ENCODE data around the gene CSNK2A2. TPM values are rescaled to one million over a fixed set of nuclear protein-coding genes. Genes with fewer than 3 reads are reported as not detected.

The CSNK2A2 gene
- total and polyA plus RNA-seq, 2 experiments from 2014 or later, result 44.7 to 102 TPM

GRCh38 chr16:58194790-58195189 lies 3.1 kb downstream of the CSNK2A2 start:
- Histone ChIP-seq H3K27ac (ENCODE audit: low read depth) (no peak overlapping the region), H3K79me2 (replicated peaks; ENCODE audit: insufficient read depth) (peaks cover 75% of the 10 kb centered on the region), H3K4me1 (ENCODE audit: insufficient read depth) (peaks cover 12% of the 10 kb centered on the region), H3K4me3 (no peak overlapping the region), H3K27me3 (ENCODE audit: insufficient read depth) (no peaks in the 10 kb centered on the region), H2AFZ (no peak overlapping the region), H3F3A (replicated peaks; ENCODE audit: low read depth) (no peaks in the 10 kb centered on the region), H4K20me1 (replicated peaks; ENCODE audit: insufficient read depth) (peaks cover 18% of the 10 kb centered on the region), H3K9me2 (ENCODE audit: insufficient read depth) (no peaks in the 10 kb centered on the region), H3K36me3 (ENCODE audit: insufficient read depth) (peaks cover 47% of the 10 kb centered on the region), H3K4me2 (no peak overlapping the region)
- TF ChIP-seq, protein P1, sequence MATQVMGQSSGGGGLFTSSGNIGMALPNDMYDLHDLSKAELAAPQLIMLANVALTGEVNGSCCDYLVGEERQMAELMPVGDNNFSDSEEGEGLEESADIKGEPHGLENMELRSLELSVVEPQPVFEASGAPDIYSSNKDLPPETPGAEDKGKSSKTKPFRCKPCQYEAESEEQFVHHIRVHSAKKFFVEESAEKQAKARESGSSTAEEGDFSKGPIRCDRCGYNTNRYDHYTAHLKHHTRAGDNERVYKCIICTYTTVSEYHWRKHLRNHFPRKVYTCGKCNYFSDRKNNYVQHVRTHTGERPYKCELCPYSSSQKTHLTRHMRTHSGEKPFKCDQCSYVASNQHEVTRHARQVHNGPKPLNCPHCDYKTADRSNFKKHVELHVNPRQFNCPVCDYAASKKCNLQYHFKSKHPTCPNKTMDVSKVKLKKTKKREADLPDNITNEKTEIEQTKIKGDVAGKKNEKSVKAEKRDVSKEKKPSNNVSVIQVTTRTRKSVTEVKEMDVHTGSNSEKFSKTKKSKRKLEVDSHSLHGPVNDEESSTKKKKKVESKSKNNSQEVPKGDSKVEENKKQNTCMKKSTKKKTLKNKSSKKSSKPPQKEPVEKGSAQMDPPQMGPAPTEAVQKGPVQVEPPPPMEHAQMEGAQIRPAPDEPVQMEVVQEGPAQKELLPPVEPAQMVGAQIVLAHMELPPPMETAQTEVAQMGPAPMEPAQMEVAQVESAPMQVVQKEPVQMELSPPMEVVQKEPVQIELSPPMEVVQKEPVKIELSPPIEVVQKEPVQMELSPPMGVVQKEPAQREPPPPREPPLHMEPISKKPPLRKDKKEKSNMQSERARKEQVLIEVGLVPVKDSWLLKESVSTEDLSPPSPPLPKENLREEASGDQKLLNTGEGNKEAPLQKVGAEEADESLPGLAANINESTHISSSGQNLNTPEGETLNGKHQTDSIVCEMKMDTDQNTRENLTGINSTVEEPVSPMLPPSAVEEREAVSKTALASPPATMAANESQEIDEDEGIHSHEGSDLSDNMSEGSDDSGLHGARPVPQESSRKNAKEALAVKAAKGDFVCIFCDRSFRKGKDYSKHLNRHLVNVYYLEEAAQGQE (IDR thresholded peaks at IDR 0.05; ENCODE audit: unreplicated experiment), result no peak
- TF ChIP-seq ZNF331 (CRISPR knock-in tag; IDR thresholded peaks at IDR 0.05; ENCODE audit: low read depth) (no peak), CTCF (conservative IDR thresholded peaks at IDR 0.05; ENCODE audit: low read depth in 2 of 2) (no peak), POLR2AphosphoS5 (IDR thresholded peaks at IDR 0.05; ENCODE audit: low read depth) (no peak), JUNB (IDR thresholded peaks at IDR 0.05; ENCODE audit: unreplicated experiment) (no peak), EZH2 (IDR thresholded peaks at IDR 0.05; ENCODE audit: low read depth, unreplicated experiment) (no peak), CREB1 (CRISPR knock-in tag; IDR thresholded peaks at IDR 0.05; ENCODE audit: low read depth) (no peak), ZNF114 (CRISPR knock-in tag; IDR thresholded peaks at IDR 0.05) (no peak), STAT1 (IDR thresholded peaks at IDR 0.05; ENCODE audit: unreplicated experiment) (no peak), NANOG (IDR thresholded peaks at IDR 0.05; ENCODE audit: borderline replicate concordance) (no peak), EZH2phosphoT487 (IDR thresholded peaks at IDR 0.05; ENCODE audit: unreplicated experiment) (no peak)
- TF ChIP-seq, protein P2, sequence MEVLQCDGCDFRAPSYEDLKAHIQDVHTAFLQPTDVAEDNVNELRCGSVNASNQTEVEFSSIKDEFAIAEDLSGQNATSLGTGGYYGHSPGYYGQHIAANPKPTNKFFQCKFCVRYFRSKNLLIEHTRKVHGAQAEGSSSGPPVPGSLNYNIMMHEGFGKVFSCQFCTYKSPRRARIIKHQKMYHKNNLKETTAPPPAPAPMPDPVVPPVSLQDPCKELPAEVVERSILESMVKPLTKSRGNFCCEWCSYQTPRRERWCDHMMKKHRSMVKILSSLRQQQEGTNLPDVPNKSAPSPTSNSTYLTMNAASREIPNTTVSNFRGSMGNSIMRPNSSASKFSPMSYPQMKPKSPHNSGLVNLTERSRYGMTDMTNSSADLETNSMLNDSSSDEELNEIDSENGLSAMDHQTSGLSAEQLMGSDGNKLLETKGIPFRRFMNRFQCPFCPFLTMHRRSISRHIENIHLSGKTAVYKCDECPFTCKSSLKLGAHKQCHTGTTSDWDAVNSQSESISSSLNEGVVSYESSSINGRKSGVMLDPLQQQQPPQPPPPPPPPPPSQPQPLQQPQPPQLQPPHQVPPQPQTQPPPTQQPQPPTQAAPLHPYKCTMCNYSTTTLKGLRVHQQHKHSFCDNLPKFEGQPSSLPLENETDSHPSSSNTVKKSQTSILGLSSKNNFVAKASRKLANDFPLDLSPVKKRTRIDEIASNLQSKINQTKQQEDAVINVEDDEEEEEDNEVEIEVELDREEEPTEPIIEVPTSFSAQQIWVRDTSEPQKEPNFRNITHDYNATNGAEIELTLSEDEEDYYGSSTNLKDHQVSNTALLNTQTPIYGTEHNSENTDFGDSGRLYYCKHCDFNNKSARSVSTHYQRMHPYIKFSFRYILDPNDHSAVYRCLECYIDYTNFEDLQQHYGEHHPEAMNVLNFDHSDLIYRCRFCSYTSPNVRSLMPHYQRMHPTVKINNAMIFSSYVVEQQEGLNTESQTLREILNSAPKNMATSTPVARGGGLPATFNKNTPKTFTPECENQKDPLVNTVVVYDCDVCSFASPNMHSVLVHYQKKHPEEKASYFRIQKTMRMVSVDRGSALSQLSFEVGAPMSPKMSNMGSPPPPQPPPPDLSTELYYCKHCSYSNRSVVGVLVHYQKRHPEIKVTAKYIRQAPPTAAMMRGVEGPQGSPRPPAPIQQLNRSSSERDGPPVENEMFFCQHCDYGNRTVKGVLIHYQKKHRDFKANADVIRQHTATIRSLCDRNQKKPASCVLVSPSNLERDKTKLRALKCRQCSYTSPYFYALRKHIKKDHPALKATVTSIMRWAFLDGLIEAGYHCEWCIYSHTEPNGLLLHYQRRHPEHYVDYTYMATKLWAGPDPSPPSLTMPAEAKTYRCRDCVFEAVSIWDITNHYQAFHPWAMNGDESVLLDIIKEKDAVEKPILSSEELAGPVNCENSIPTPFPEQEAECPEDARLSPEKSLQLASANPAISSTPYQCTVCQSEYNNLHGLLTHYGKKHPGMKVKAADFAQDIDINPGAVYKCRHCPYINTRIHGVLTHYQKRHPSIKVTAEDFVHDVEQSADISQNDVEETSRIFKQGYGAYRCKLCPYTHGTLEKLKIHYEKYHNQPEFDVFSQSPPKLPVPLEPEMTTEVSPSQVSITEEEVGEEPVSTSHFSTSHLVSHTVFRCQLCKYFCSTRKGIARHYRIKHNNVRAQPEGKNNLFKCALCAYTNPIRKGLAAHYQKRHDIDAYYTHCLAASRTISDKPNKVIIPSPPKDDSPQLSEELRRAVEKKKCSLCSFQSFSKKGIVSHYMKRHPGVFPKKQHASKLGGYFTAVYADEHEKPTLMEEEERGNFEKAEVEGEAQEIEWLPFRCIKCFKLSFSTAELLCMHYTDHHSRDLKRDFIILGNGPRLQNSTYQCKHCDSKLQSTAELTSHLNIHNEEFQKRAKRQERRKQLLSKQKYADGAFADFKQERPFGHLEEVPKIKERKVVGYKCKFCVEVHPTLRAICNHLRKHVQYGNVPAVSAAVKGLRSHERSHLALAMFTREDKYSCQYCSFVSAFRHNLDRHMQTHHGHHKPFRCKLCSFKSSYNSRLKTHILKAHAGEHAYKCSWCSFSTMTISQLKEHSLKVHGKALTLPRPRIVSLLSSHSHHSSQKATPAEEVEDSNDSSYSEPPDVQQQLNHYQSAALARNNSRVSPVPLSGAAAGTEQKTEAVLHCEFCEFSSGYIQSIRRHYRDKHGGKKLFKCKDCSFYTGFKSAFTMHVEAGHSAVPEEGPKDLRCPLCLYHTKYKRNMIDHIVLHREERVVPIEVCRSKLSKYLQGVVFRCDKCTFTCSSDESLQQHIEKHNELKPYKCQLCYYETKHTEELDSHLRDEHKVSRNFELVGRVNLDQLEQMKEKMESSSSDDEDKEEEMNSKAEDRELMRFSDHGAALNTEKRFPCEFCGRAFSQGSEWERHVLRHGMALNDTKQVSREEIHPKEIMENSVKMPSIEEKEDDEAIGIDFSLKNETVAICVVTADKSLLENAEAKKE (CRISPR knock-in tag; IDR thresholded peaks at IDR 0.05), result no peak
- TF ChIP-seq, protein P3, sequence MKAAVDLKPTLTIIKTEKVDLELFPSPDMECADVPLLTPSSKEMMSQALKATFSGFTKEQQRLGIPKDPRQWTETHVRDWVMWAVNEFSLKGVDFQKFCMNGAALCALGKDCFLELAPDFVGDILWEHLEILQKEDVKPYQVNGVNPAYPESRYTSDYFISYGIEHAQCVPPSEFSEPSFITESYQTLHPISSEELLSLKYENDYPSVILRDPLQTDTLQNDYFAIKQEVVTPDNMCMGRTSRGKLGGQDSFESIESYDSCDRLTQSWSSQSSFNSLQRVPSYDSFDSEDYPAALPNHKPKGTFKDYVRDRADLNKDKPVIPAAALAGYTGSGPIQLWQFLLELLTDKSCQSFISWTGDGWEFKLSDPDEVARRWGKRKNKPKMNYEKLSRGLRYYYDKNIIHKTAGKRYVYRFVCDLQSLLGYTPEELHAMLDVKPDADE (IDR thresholded peaks at IDR 0.05), result no peak
- DNase-seq (ENCODE audit: low spot score) (no peak), ATAC-seq (no peak)
- Mint-ChIP-seq H3K4me1 (peaks cover 14% of the 10 kb centered on the region), H3K36me3 (ENCODE audit: low read depth) (peaks cover 67% of the 10 kb centered on the region), H3K9me3 (no peaks in the 10 kb centered on the region), H3K27ac (no peak overlapping the region), H3K4me3 (no peak overlapping the region), H3K27me3 (ENCODE audit: insufficient read depth, low read depth, poor library complexity) (peaks cover 11% of the 10 kb centered on the region)
